NT2/D1 (cell line): ENCODE results near the gene AGPAT3.
A peak's percentile ranks its signal among the peaks of the same experiment; 100 is the strongest.

Experiments used
- DNase-seq: peaks from one replicate; pipeline ENCODE4 v3.0.0-alpha.2; 2011; ENCODE audit warnings: low read depth, low spot score
- H3K27me3 ChIP-seq: 2 replicates; pipeline ENCODE4 v1.6.0; 2011; ENCODE audit warnings: mild to moderate bottlenecking; ENCODE audit not compliant: insufficient read length, insufficient read depth
- H3K36me3 ChIP-seq: 2 replicates; pipeline ENCODE4 v1.6.1; 2011; ENCODE audit warnings: mild to moderate bottlenecking, low read length, mixed read lengths; ENCODE audit not compliant: insufficient read depth, insufficient read length
- H3K4me1 ChIP-seq: 2 replicates; pipeline ENCODE4 v1.5.1; 2011; ENCODE audit not compliant: insufficient read depth, insufficient read length
- H3K4me3 ChIP-seq: 2 replicates; pipeline ENCODE4 v1.5.1; 2011; ENCODE audit warnings: low read depth; ENCODE audit not compliant: insufficient read length
- H3K9ac ChIP-seq: 2 replicates; pipeline ENCODE4 v1.6.0; 2011; ENCODE audit warnings: low read depth; ENCODE audit not compliant: insufficient read length
- H3K9me3 ChIP-seq: 2 replicates; pipeline ENCODE4 v1.5.1; 2011; ENCODE audit warnings: mild to moderate bottlenecking, low read length; ENCODE audit not compliant: insufficient read depth
- SUZ12 ChIP-seq: IDR thresholded peaks from 2 replicates; pipeline ENCODE4 v1.6.1; 2011; ENCODE audit not compliant: insufficient read length, insufficient read depth; ENCODE audit errors: extremely low read depth
- YY1 ChIP-seq: IDR thresholded peaks from 2 replicates; pipeline ENCODE4 v1.6.1; 2011; ENCODE audit not compliant: insufficient read length, insufficient read depth
- ZNF274 ChIP-seq: IDR thresholded peaks from 2 replicates; pipeline ENCODE4 v1.6.1; 2011; ENCODE audit warnings: mild to moderate bottlenecking, low read depth, low read length

The AGPAT3 gene

DNA sequence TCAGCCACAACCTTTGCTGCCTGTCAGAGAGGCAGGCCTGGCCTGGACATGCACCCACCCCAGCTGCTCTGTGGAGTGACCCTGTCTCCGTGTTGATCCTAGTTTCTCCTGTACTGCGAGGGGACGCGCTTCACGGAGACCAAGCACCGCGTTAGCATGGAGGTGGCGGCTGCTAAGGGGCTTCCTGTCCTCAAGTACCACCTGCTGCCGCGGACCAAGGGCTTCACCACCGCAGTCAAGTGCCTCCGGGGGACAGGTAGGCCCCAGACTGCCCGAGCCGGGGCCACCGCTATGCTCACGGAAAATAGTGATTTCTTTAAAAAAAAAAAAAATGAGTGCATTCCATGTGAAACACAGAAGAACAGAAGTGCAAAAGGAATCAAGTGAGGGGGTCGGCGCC is 105.5 kb downstream of the AGPAT3 start:
- TF ChIP-seq ZNF274 (no peak), YY1 (no peak), SUZ12 (no peak)
- Histone ChIP-seq H3K27me3 (no peaks in the 10 kb centered on the region), H3K9me3 (no peaks in the 10 kb centered on the region), H3K36me3 (peaks cover 9% of the 10 kb centered on the region), H3K9ac (no peak overlapping the region), H3K4me1 (peaks cover 15% of the 10 kb centered on the region), H3K4me3 (no peak overlapping the region)
- DNase-seq: no peak

DNA sequence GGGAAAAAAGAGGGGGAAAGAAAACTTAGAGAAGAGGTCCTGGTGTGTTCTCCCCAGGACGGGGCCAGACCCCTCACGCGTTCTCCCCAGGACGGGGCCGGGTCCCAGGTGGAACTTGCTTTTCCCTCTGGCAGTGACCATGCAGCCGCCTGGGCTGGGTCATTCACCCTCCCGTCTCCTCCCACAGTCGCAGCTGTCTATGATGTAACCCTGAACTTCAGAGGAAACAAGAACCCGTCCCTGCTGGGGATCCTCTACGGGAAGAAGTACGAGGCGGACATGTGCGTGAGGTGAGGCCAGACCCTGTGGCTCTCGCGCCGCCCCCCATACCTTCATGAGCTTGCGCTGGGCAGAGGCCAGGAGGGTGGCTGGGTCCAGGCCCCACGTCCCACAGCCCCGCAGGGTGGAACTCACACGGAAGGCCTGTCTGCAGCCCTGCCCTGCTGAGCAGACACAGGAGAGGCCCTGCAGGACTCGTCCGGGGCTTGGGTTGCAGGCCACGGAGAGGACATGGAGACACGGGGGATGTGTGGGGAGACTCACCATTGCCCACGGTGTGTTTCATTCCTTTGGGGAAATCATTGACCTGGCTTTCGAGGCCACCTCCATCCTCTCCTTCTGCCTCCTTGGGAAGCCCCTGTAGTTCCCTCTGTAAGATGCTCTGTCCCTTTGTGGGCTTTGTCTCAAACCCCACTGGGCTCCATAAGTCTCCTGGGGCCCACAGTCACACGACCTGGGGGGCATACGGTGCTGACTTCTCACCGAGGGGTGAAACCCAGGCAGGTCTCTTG is 106.4 kb downstream of the AGPAT3 start:
- Histone ChIP-seq H3K4me1 (peaks cover 15% of the 10 kb centered on the region), H3K27me3 (no peaks in the 10 kb centered on the region), H3K36me3 (peaks cover 9% of the 10 kb centered on the region), H3K9ac (no peak overlapping the region), H3K9me3 (no peaks in the 10 kb centered on the region), H3K4me3 (no peak overlapping the region)
- TF ChIP-seq YY1 (no peak), SUZ12 (no peak)
- no peak for DNase-seq

DNA sequence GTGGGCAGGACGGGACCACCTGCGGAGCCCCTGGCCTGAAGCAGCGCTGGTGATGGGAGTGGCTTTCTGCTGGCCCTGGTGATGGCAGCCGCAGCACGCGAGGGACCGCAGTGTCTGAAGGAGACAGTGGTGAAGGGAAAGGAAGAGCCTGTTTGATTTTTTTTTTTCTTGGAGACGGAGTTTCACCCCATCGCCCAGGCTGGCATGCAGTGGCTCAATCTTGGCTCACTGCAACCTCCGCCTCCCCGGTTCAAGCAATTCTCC is 106.9 kb downstream of the AGPAT3 start:
- H3K9me3 ChIP-seq: no peaks in the 10 kb centered on the region
- no peak for DNase-seq
- peaks cover 9% of the 10 kb centered on the region for H3K36me3 ChIP-seq
- H3K4me3 ChIP-seq: no peak overlapping the region
- H3K27me3 ChIP-seq: no peaks in the 10 kb centered on the region
- peaks cover 15% of the 10 kb centered on the region for H3K4me1 ChIP-seq
- H3K9ac ChIP-seq: no peak overlapping the region
- TF ChIP-seq SUZ12 (no peak), ZNF274 (no peak), YY1 (no peak)

DNA sequence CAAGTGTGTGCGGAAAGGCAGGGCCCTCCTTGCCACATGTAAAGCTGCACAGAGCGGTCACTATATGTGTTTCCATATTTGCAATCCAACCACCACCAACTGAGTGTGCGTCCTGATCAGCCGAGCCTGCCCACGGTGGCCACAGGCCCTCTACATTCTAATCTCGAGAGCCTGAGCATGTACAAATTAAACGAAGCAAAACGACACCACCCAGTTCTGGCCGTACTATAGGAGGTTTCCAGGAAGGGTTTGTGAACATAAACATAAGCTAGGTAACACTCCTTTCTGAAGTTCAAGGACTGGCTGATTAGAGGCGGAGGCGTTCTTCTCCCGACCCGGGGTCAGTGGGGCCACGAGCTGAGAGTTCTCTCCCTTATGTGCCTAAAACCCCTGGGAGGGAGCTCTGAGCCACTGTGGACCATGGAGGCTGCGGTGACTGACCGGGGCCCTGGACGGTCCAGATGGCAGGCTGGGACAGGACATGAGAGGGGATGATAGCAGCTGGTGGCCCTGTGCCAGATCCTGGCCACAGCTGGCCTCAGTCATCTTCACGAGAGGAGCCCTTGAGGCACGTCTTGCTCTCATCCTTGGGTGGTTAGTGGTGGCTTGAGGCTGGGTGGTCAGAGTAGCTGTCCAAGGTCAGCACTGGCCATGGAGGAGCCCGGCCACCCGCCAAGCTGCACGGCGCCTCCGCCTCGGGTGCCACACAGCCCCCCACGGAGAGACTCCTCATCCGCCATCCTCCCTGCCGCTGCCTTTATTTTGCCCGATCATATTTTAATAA is 108.0 kb downstream of the AGPAT3 start:
- peaks cover 9% of the 10 kb centered on the region for H3K36me3 ChIP-seq
- H3K9ac ChIP-seq: no peak overlapping the region
- H3K4me1 ChIP-seq: peaks cover 15% of the 10 kb centered on the region
- no peak overlapping the region for H3K4me3 ChIP-seq
- no peaks in the 10 kb centered on the region for H3K9me3 ChIP-seq
- TF ChIP-seq ZNF274 (no peak), SUZ12 (no peak), YY1 (no peak)
- no peak for DNase-seq
- H3K27me3 ChIP-seq: no peaks in the 10 kb centered on the region

DNA sequence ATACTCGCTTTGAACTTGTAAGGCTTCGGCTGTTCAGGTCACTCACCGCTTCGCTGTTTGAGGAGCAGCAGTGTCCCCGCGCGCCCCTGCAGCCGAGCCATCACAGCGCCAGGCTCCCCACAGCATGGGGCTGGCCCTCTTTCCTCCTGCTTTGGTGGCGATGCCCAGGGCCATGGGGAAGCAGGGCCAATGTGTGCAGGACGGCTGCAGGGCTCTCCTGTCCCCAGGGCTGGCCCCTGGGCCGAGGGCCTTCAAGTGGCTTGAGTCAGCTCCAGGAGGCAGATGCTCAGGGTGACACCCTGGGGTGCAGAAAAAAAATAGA is 108.6 kb downstream of the AGPAT3 start:
- no peaks in the 10 kb centered on the region for H3K27me3 ChIP-seq
- no peak overlapping the region for H3K9ac ChIP-seq
- peaks cover 9% of the 10 kb centered on the region for H3K36me3 ChIP-seq
- no peak for DNase-seq
- H3K4me1 ChIP-seq: peaks cover 15% of the 10 kb centered on the region
- H3K4me3 ChIP-seq: no peak overlapping the region
- TF ChIP-seq YY1 (no peak), ZNF274 (no peak), SUZ12 (no peak)
- H3K9me3 ChIP-seq: no peaks in the 10 kb centered on the region

DNA sequence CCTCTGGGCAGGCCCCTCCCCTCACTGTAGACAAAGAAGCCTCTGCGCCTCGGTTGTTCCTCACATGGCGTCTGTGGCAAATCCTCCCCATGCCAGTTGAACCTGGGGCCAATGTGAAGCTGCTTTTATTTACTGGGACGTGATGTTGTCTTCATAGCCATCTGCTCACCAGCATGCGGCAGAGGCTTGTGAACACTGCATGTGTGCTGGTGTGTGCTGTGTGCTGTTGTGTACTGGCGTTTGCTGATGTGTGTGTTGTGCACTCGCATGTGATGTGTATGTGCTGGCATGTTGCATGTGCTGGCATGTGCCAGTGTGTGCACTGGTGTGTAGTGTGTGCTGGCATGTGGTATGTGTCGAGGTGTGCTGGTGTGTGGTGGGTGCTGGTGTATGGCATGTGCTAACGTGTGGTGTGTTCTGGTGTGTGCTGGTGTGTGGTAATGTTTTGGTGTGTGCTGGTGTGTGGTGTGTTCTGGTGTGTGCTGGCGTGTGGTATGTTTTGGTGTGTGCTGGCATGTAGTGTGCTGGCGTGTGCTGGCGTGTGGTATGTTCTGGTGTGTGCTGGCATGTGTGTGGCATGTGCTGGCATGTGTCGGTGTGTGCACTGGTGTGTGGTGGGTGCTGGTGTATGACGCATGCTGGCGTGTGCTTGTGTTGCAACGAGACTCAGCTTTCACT is 109.9 kb downstream of the AGPAT3 start:
- Histone ChIP-seq H3K4me3 (no peak overlapping the region), H3K9me3 (no peaks in the 10 kb centered on the region), H3K4me1 (peaks cover 12% of the 10 kb centered on the region), H3K36me3 (peaks cover 4% of the 10 kb centered on the region), H3K9ac (peak overlapping the region; percentile 61), H3K27me3 (no peaks in the 10 kb centered on the region)
- DNase-seq: no peak
- TF ChIP-seq YY1: no peak
- no peak for TF ChIP-seq ZNF274
- no peak for TF ChIP-seq SUZ12

DNA sequence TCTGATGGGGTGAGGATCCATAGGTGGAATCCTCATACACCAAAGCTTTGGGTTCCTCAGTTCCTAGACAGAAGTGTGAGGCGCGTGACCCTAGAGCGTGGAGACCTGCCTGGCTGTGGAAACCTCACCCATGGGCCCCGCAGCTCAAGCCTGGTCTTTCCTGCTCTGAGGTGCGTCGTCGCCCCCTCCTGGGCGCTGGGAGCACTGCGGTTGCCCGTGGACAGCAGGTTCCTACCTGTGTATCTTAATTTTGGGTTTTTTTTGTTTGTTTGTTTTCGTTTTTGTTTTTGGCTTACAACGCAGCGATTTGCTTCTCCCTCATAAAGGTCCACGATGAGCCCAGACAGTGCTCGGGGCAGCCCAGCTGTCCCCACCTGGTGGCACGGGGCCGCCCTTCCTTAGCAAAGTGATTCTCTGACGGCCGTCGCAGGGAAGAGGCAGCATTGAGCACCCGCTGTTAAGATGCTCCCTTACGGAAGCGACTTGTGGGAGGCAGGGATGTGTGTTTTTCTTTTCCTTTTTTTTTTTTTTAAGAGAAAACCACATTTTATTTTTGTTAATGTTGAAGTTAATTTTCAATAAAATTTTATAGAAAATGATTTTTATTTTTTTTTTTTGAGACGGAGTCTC is 110.6 kb downstream of the AGPAT3 start:
- peaks cover 4% of the 10 kb centered on the region for H3K36me3 ChIP-seq
- H3K9ac ChIP-seq: peak overlapping the region; percentile 61
- H3K4me1 ChIP-seq: peaks cover 12% of the 10 kb centered on the region
- peak; percentile 58 for DNase-seq
- no peak for TF ChIP-seq ZNF274
- no peak for TF ChIP-seq SUZ12
- no peak for TF ChIP-seq YY1
- no peaks in the 10 kb centered on the region for H3K27me3 ChIP-seq
- peak overlapping the region; percentile 24 for H3K4me3 ChIP-seq
- no peaks in the 10 kb centered on the region for H3K9me3 ChIP-seq
